Endothelial cell of umbilical vein (primary cell): Measurements from ENCODE around the gene UPF3A. TPM values are rescaled to one million over a fixed set of nuclear protein-coding genes. Genes with fewer than 3 reads are reported as not detected.
"Not testable (repeated sequence)": the region's sequence is repeated elsewhere in the genome, so short reads cannot be mapped to it uniquely, and the experiment has no call there.

ENCODE experiments used
- BruUV-seq: library from RNA; stranded (reverse); fragments of 400-500 nt; replicated peaks from 2 replicates; lab custom pipeline; 2021; lab: Mats Ljungman, UMichigan
- CTCF ChIA-PET: fragments of 300-600, 350-600 bp; sonication (Branson Sonifier 250); formaldehyde crosslinking; loops from one replicate; lab custom pipeline; 2021; ENCODE audit warnings: antibody characterized with exemption, inconsistent platforms; lab: Charles Lee
- POLR2A ChIA-PET: fragments of 300-600, 350-600 bp; sonication (Branson Sonifier 250); formaldehyde crosslinking; loops from one replicate; lab custom pipeline; 2021; ENCODE audit warnings: antibody characterized with exemption, inconsistent platforms; lab: Charles Lee
- DNase-seq: peaks from one replicate; pipeline ENCODE4 v3.0.0-alpha.2; 2011; ENCODE audit warnings: low read depth, low spot score
- FAIRE-seq: peaks from 2 replicates; lab custom pipeline; 2011; peaks lifted over from hg19 to GRCh38; lab: Jason Lieb, UNC
- H2AFZ ChIP-seq: 2 replicates; pipeline ENCODE4 v1.6.0; 2012; ENCODE audit warnings: low read depth, low read length, control low read depth, inconsistent platforms
- H3K27ac ChIP-seq: 2 replicates; pipeline ENCODE4 v1.5.1; 2011; ENCODE audit warnings: low read depth, mild to moderate bottlenecking, control low read depth, low read length, moderate library complexity; ENCODE audit not compliant: insufficient read depth
- H3K27me3 ChIP-seq, 2 experiments: 2 replicates each; pipeline versions ENCODE4 v1.6.0 to v1.6.1; 2011; ENCODE audit warnings: low read length in 2 of 2, mixed read lengths in 1 of 2; ENCODE audit not compliant: control insufficient read depth in 2 of 2, insufficient read depth in 2 of 2
- H3K36me3 ChIP-seq, 2 experiments: 2 replicates in 1 of 2; 3 replicates in 1 of 2; pipeline ENCODE4 v1.5.1; 2011; ENCODE audit warnings: low read length in 2 of 2, mild to moderate bottlenecking in 1 of 2, moderate library complexity in 1 of 2; ENCODE audit not compliant: control insufficient read depth in 2 of 2, insufficient read depth in 2 of 2; ENCODE audit errors: extremely low read depth in 1 of 2
- H3K4me1 ChIP-seq: 3 replicates; pipeline ENCODE4 v1.5.1; 2011; ENCODE audit warnings: mild to moderate bottlenecking, low read length; ENCODE audit not compliant: control insufficient read depth, insufficient read depth; ENCODE audit errors: extremely low read depth
- H3K4me2 ChIP-seq: 2 replicates; pipeline ENCODE4 v1.6.1; 2011; ENCODE audit warnings: low read length, control low read depth, mixed read lengths; ENCODE audit not compliant: insufficient read depth
- H3K4me3 ChIP-seq, 3 experiments: fragments of 200-600 bp in 1 of 3; sonication (generic), shearing (Covaris generic) in 1 of 3; replicated peaks in 1 of 3; 2 replicates each; pipeline ENCODE4 v1.5.1; 2011 to 2016; ENCODE audit warnings: control low read depth in 3 of 3, low read length in 3 of 3, mild to moderate bottlenecking in 2 of 3, inconsistent platforms in 1 of 3, low read depth in 1 of 3, moderate library complexity in 1 of 3; ENCODE audit not compliant: insufficient read depth in 1 of 3
- H3K79me2 ChIP-seq: 2 replicates; pipeline ENCODE4 v1.6.0; 2012; ENCODE audit warnings: low read length, inconsistent platforms; ENCODE audit not compliant: control insufficient read depth, insufficient read depth
- H3K9ac ChIP-seq: replicated peaks from 2 replicates; pipeline ENCODE3; 2011; ENCODE audit warnings: low read length, control low read depth; ENCODE audit not compliant: insufficient read depth; ENCODE audit errors: extremely low read depth
- H3K9me1 ChIP-seq: replicated peaks from 3 replicates; pipeline ENCODE4 v1.6.0; 2011; ENCODE audit warnings: mild to moderate bottlenecking, low read length; ENCODE audit not compliant: control insufficient read depth, insufficient read depth; ENCODE audit errors: extremely low read depth
- H3K9me3 ChIP-seq: replicated peaks from 2 replicates; pipeline ENCODE4 v1.5.1; 2012; ENCODE audit warnings: low read length, inconsistent platforms; ENCODE audit not compliant: control insufficient read depth, insufficient read depth
- H4K20me1 ChIP-seq: replicated peaks from 2 replicates; pipeline ENCODE3; 2011; ENCODE audit warnings: mild to moderate bottlenecking, low read length; ENCODE audit not compliant: control insufficient read depth, insufficient read depth; ENCODE audit errors: extremely low read depth
- FOS ChIP-seq: IDR thresholded peaks from 2 replicates; pipeline ENCODE4 v1.6.1; 2011; ENCODE audit warnings: mild to moderate bottlenecking, low read length, moderate library complexity, borderline replicate concordance; ENCODE audit not compliant: insufficient read depth
- MYC ChIP-seq: IDR thresholded peaks from one replicate; pipeline ENCODE4 v1.6.1; 2011; ENCODE audit warnings: mild to moderate bottlenecking, low read depth, low read length
- POLR2A ChIP-seq: IDR thresholded peaks from 2 replicates; pipeline ENCODE4 v1.6.1; 2012; ENCODE audit warnings: low read depth, mild to moderate bottlenecking, control low read depth, low read length
- POLR2AphosphoS5 ChIP-seq: IDR thresholded peaks from 2 replicates; pipeline ENCODE4 v1.6.1; 2012; ENCODE audit warnings: low read depth, mild to moderate bottlenecking, control low read depth, low read length, moderate library complexity; ENCODE audit not compliant: insufficient read depth
- dilution Hi-C: fragments of 300-500 bp; cut with MboI; formaldehyde crosslinking; loops from one replicate; pipeline ENCODE4 v1.15.0; 2019; ENCODE audit warnings: low sequenced_read_pairs; ENCODE audit not compliant: extremely low pct_ligation_motif_present
- intact Hi-C: fragments of 100-400 bp; cut with micrococcal nuclease; formaldehyde crosslinking; loops from one replicate; pipeline ENCODE4 v1.10.0; 2022
- polyA plus RNA-seq, 4 experiments: library from polyadenylated mRNA; depleted of rRNA in 3 of 4; stranded (reverse) in 3 of 4; unstranded in 1 of 4; fragments of >200 nt; gene quantifications; 2 replicates each; pipeline versions ENCODE4 v1.2.1 to v1.2.3, GENCODE V29; 2011 to 2012; ENCODE audit warnings: missing spikeins in 1 of 4
- total RNA-seq: library from RNA; stranded (reverse); gene quantifications from 2 replicates; pipeline ENCODE4 v1.2.3, GENCODE V29; 2021

Gene UPF3A
- total and polyA plus RNA-seq, 2 donors (not counting 3 experiments of a cell fraction or from before 2014, with no cell fraction given): 37.2 to 75.4 TPM

GRCh38 chr13:114328595-114328994 lies 47.2 kb downstream of the UPF3A start:
- Histone ChIP-seq H3K4me2 (no peak overlapping the region), H3K27ac (no peak overlapping the region), H4K20me1 (no peaks in the 10 kb centered on the region), H3K27me3 (no peaks in the 10 kb centered on the region), H2AFZ (no peak overlapping the region), H3K9me3 (no peaks in the 10 kb centered on the region), H3K9me1 (no peaks in the 10 kb centered on the region), H3K4me1 (no peaks in the 10 kb centered on the region), H3K9ac (no peak overlapping the region), H3K36me3 (peaks cover 12 to 13% of the 10 kb centered on the region in 2 experiments), H3K79me2 (no peaks in the 10 kb centered on the region), H3K4me3 (no peak overlapping the region)
- BruUV-seq: no TSS peak
- no peak for TF ChIP-seq FOS
- TF ChIP-seq POLR2AphosphoS5: no peak
- no peak for TF ChIP-seq MYC
- FAIRE-seq (no peak), DNase-seq (no peak)
- intact Hi-C loops: no loop called here
- ChIA-PET POLR2A (no interaction called here), CTCF (no interaction called here)
- dilution Hi-C loops: no loop called here

GRCh38 chr13:114330086-114330485 lies 48.7 kb downstream of the UPF3A start:
- H3K27me3 ChIP-seq: peaks cover 0 to 4% of the 10 kb centered on the region in 2 experiments
- H2AFZ ChIP-seq: no peak overlapping the region
- H3K36me3 ChIP-seq: peaks cover 0 to 7% of the 10 kb centered on the region in 2 experiments
- H4K20me1 ChIP-seq: no peaks in the 10 kb centered on the region
- FAIRE-seq: no peak
- H3K4me2 ChIP-seq: no peak overlapping the region
- no peaks in the 10 kb centered on the region for H3K79me2 ChIP-seq
- POLR2A ChIA-PET: no interaction called here
- H3K4me3 ChIP-seq: no peak overlapping the region
- H3K9me1 ChIP-seq: no peaks in the 10 kb centered on the region
- TF ChIP-seq POLR2A: no peak
- no peak overlapping the region for H3K27ac ChIP-seq
- no peaks in the 10 kb centered on the region for H3K4me1 ChIP-seq
- no TSS peak for BruUV-seq
- dilution Hi-C loops: no loop called here
- H3K9ac ChIP-seq: no peak overlapping the region
- intact Hi-C loops: no loop called here
- CTCF ChIA-PET: interaction anchor here (1.0 kb wide), 1 partner anchor 11 kb away, joined by 3 read pairs; no protein-coding TSS in a partner anchor
- no peak for DNase-seq
- no peaks in the 10 kb centered on the region for H3K9me3 ChIP-seq

DNA sequence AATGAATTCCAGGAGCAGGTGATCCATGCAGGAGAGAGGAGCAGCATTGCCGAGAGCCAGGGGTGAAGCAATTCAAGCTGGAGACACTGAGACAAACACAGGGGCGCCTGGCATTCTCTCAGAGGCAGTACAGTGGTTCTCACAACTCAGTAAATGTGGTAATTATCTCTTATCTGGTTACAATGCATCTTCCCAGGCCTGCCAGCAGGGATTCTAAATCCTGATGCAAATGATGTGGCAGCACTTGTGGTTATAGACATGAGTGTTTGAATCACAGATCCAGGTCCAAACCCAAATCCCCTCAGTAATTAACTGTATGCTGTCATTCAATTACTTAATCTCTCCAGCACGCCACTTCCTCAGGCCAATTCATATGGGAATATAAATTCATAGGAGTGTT lies 52.5 kb downstream of the UPF3A start:
- dilution Hi-C loops: not testable (repeated sequence)

More for the DNA sequence above, 52.5 kb downstream of the UPF3A start:
- H2AFZ ChIP-seq, intact Hi-C loops, FAIRE-seq, H3K27ac ChIP-seq, H3K4me3 ChIP-seq, H4K20me1 ChIP-seq, H3K4me1 ChIP-seq, H3K36me3 ChIP-seq, H3K4me2 ChIP-seq, H3K9me1 ChIP-seq, POLR2A ChIA-PET, BruUV-seq, DNase-seq, H3K79me2 ChIP-seq, H3K27me3 ChIP-seq, H3K9ac ChIP-seq, H3K9me3 ChIP-seq: not testable (repeated sequence)
- CTCF ChIA-PET: interaction anchor here (1.1 kb wide), 1 partner anchor 8 kb away, joined by 3 read pairs; no protein-coding TSS in a partner anchor
